ENCODE results near the gene LINS1. TPM values are rescaled to one million over a fixed set of nuclear protein-coding genes. Genes with fewer than 3 reads are reported as not detected.

Gene LINS1
- total and polyA plus RNA-seq, 2 donors from 2014 or later: 8.8 to 20.6 TPM

- no peaks in the 10 kb centered on the region for H3K27me3 ChIP-seq (ENCODE audit: control insufficient read depth, insufficient read depth, low read length)
- no peak overlapping the region for H3K9ac ChIP-seq (ENCODE audit: low read length in 3 of 3)
- no peak overlapping the region for H3K27ac ChIP-seq (ENCODE audit: low read depth in 2 of 2, low read length in 2 of 2)
- intact Hi-C loops (cut with DNase I): no loop called here
- no peak for FAIRE-seq
- H3K36me3 ChIP-seq (ENCODE audit: control insufficient read depth in 2 of 3, insufficient read depth in 3 of 3, low read length in 3 of 3): no peaks in the 10 kb centered on the region
- H3K4me1 ChIP-seq (ENCODE audit: control insufficient read depth in 2 of 3, insufficient read depth in 2 of 3, low read depth in 1 of 3, low read length in 3 of 3): no peaks in the 10 kb centered on the region
- no peaks in the 10 kb centered on the region for H3K9me3 ChIP-seq (ENCODE audit: control insufficient read depth in 2 of 3, insufficient read depth in 1 of 3, low read length in 3 of 3)
- TF ChIP-seq CTCF (IDR thresholded peaks at IDR 0.05; ENCODE audit: borderline replicate concordance, extremely low read depth, insufficient read depth): no peak
- no peak for DNase-seq
- no peak overlapping the region for H3K4me3 ChIP-seq (ENCODE audit: low read length in 3 of 3)
Observed at GRCh38 chr15:100520132-100520921, 81.7 kb downstream of the LINS1 start.

- H3K27me3 ChIP-seq (ENCODE audit: control insufficient read depth, insufficient read depth, low read length): no peaks in the 10 kb centered on the region
- H3K9ac ChIP-seq (ENCODE audit: low read length in 3 of 3): no peak overlapping the region
- FAIRE-seq: no peak
- no peaks in the 10 kb centered on the region for H3K36me3 ChIP-seq (ENCODE audit: control insufficient read depth in 2 of 3, insufficient read depth in 3 of 3, low read length in 3 of 3)
- H3K4me3 ChIP-seq (ENCODE audit: low read length in 3 of 3): no peak overlapping the region
- intact Hi-C loops (cut with DNase I): no loop called here
- H3K27ac ChIP-seq (ENCODE audit: low read depth in 2 of 2, low read length in 2 of 2): no peak overlapping the region
- no peaks in the 10 kb centered on the region for H3K9me3 ChIP-seq (ENCODE audit: control insufficient read depth in 2 of 3, insufficient read depth in 1 of 3, low read length in 3 of 3)
- TF ChIP-seq CTCF (IDR thresholded peaks at IDR 0.05; ENCODE audit: borderline replicate concordance, extremely low read depth, insufficient read depth): no peak
- no peak for DNase-seq
- no peaks in the 10 kb centered on the region for H3K4me1 ChIP-seq (ENCODE audit: control insufficient read depth in 2 of 3, insufficient read depth in 2 of 3, low read depth in 1 of 3, low read length in 3 of 3)
Observed at GRCh38 chr15:100517846-100518245, 84.1 kb downstream of the LINS1 start.

Other genes with a start within 250 kb of the LINS1 start
- gene CERS3, start 73.2 kb downstream of the LINS1 start, total RNA-seq: 0.31 TPM
- gene CERS3, start 73.2 kb downstream of the LINS1 start, polyA plus RNA-seq (ENCODE audit: insufficient read depth, low read depth, low replicate concordance): not detected
- 17.7 TPM for gene ASB7, start 405 bp upstream of the LINS1 start, total RNA-seq
- 5.3 TPM for gene ASB7, start 405 bp upstream of the LINS1 start, polyA plus RNA-seq (ENCODE audit: insufficient read depth, low read depth, low replicate concordance)

Measured in kidney (tissue), 14 donors.